GM18505 (cell line): ENCODE measurements around the gene STAT5B.

Source experiments
- ATAC-seq: cut with Tn5 transposase; IDR thresholded peaks from one replicate; pipeline ENCODE4 v1.9.1; 2021; ENCODE audit not compliant: unreplicated experiment
- POLR2A ChIP-seq: IDR thresholded peaks from 4 replicates; pipeline ENCODE4 v1.6.1; 2011; ENCODE audit warnings: borderline replicate concordance; ENCODE audit not compliant: insufficient read depth, insufficient read length; ENCODE audit errors: extremely low read depth

STAT5B gene

GRCh38 chr17:42284024-42284369, 7.8 kb upstream of the STAT5B start:
- no peak for TF ChIP-seq POLR2A
- no peak for ATAC-seq

DNA sequence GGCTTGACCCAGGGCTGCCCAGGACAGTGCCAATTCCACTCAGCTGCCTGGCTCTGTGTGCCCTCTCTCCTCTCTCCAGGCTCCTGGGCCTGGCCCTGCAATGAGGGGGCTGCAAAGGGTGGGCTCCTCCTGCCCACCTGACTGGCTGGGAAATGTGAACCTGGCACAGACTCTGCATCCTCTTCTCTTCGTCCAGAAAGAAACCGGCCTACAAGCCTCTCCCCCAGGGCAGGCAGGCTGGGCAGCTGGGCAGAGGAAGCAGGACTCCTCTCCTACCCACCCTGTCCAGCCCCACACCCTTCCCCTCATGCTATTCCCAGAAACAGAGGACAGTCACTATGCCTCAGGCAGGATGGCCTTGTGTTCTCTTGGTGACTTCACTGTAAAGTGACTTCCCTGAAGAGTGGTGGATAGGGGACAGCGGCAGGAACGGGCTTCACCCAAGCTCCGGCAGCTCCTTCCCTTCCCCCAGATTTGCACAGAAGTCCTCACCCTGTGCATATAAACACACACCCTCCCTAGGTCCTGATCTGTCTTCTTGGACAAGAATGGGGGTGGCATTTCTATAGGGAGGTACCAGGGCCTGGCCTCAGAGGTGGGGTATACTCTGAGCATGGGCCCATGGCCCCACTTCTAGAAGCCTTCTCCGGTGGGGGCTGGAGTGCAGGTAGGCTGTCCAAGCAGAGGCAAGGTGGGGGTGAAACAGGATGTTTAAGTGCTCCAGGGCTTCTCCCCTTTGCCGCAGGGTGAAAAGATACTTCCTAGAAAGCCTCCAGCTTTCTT, 7.2 kb upstream of the STAT5B start:
- no peak for ATAC-seq
- no peak for TF ChIP-seq POLR2A

GRCh38 chr17:42282478-42283080, 6.4 kb upstream of the STAT5B start:
- ATAC-seq = no peak

GRCh38 chr17:42281571-42282096, 5.4 kb upstream of the STAT5B start:
- no peak for ATAC-seq
- no peak for TF ChIP-seq POLR2A

More at GRCh38 chr17:42282478-42283080, 6.4 kb upstream of the STAT5B start:
- no peak for TF ChIP-seq POLR2A

DNA sequence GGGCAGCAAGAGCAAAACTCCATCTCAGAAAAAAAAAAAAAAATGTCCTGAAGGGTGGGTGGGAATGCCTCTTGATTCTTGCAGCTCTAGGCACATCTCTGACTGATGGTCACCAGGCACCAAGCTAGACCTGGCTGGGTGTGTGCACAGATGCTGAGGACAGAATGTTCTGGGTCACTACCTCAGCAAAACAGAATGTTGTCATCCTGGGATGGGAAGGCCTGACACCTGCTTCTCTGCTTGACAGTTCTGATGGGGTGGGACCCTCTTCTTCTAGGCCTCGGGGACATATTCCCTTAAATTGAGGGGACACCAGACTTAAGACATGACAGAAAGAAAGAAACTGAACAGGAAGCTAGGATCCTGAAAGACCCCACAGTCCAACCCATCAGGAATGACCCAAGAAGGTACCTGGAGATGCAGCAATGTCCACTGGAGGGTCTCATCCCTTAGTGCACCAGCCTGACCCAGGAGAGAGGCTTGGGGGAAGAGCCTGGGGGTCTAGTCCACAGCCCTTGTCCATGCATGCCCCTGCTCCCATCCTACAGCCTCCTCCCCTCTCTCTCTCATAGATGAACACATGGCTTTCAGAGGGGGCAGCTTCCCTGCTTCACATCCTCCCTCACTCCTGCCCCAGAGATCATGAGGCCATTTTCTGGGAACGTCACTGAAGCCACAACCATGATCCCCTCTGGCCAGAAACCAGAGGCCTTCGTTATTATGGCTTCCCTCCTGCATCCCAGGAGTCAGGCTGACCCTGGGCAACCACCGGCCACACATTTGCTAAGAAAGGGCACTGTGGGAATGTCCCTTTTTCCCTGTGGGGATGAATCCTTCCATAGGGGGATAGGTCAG, 3.8 kb upstream of the STAT5B start:
- TF ChIP-seq POLR2A = no peak
- ATAC-seq = no peak

DNA sequence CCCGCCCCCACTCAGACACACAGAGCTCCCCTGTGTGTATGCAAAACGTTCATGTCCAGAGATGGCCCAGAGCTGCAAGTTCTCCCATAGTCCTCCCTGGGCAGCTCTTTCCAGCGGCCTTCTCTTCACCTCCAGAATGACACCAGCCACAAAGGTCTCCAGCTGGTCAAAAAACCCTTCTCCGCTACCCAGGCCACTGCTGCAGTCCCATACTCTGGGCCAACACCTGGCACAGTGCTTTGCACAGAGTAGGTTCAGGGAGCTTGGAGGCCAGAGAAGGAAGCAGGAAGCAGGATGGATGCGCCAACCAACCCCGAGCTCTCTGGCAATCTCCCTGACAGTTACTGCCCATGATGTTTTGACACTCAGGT, 1.1 kb upstream of the STAT5B start:
- TF ChIP-seq POLR2A = no peak
- ATAC-seq = no peak

- peak; percentile 16 for ATAC-seq
- TF ChIP-seq POLR2A = no peak
These were observed 584 bp upstream of the STAT5B start for GRCh38 chr17:42276609-42277341.

GRCh38 chr17:42275527-42276358, 448 bp downstream of the STAT5B start:
- no peak for TF ChIP-seq POLR2A
- ATAC-seq = peak; percentile 47

DNA sequence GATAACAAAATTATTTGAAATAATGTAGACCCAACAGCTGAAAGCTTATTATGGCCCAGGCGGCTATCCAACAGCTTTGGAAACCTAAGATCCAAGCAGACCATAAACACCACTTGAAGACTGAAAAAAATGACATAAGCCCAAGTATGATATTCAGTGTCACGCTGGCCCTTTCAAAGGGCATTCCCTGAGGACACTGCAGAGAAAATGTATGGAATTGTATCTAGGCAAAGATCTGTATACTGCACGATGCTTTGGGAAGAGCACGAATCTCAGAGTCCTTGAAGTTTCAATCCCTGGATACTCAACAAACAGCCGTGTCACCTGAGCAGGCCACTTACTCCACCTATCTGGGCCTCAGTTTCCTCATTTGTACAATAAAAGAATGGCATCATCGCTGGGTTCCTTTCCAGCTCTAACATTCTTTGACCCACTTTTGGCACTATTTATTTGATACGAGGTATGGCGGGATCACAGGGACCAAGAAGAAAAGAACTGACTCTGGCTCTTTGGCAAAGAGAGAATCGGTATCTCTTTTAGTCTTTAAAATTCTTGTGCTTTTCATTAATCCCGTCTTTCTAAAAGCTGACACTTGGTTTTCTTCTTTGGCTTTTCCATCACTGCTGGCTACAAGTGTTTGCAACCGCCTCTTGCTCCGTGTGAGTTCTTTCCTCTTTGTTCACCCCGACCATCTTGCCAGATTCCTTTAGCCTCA, 1.2 kb downstream of the STAT5B start:
- no peak for TF ChIP-seq POLR2A

GRCh38 chr17:42274253-42274542, 2.0 kb downstream of the STAT5B start:
- ATAC-seq = no peak
- TF ChIP-seq POLR2A = no peak

More for the DNA sequence above, 1.2 kb downstream of the STAT5B start:
- no peak for ATAC-seq

DNA sequence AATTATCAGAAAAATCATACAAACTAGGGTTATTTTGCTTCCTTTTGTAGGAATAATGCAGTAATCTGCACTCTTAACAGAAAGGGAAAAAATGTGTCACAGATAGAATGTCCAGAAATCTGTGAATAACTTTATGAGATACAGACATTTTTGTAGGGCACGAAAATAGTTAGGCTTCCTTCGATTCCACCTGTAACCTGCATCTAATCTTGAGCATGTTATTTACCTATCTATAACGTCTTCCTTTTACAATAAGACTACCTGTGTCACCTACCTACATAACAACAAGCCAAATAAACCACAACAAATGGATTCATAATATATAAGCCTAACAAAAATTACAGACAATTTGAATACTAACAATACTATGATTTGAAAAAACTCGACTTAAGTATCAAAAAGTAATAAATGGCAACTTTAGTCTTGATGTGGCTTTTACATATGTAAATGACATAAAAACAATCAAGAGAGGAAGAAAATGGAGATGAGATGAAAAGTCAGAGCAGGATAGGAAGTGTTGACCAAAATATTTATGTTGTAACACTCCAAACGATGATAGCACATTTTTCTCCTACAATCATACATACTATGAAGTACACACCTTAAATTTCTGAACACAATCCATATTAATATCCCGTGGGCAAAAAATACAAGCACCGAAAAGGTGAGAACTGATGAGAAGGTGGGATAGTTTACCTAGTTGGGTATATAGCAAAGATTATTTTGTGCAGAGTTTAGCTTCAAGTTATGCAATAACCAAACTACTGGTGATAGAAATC, 2.5 kb downstream of the STAT5B start:
- TF ChIP-seq POLR2A = no peak
- no peak for ATAC-seq
